KOPT-K1 (cell line): ENCODE data around the gene TSPO.

Experiments
- H3K27ac ChIP-seq: fragments of 200-600 bp; sonication (generic); 2 replicates; pipeline ENCODE4 v1.5.1; 2016; ENCODE audit warnings: antibody characterized with exemption, mild to moderate bottlenecking, low read depth, low read length; ENCODE audit not compliant: poor library complexity, severe bottlenecking
- H3K36me3 ChIP-seq: fragments of 200-600 bp; sonication (generic); 2 replicates; pipeline ENCODE4 v1.5.1; 2017; ENCODE audit warnings: antibody characterized with exemption, mild to moderate bottlenecking, low read length, moderate library complexity; ENCODE audit not compliant: insufficient read depth
- H3K9me3 ChIP-seq: fragments of 200-600 bp; sonication (generic); 2 replicates; pipeline ENCODE4 v1.5.1; 2017; ENCODE audit warnings: antibody characterized with exemption, low read length, mild to moderate bottlenecking; ENCODE audit not compliant: insufficient read depth, poor library complexity, severe bottlenecking

The TSPO gene

GRCh38 chr22:43174941-43175531, 23.7 kb downstream of the TSPO start:
- H3K36me3 ChIP-seq = peaks cover 98% of the 10 kb centered on the region
- no peaks in the 10 kb centered on the region for H3K9me3 ChIP-seq
- no peak overlapping the region for H3K27ac ChIP-seq

GRCh38 chr22:43176090-43176489, 24.7 kb downstream of the TSPO start:
- no peak overlapping the region for H3K27ac ChIP-seq
- peaks cover 98% of the 10 kb centered on the region for H3K36me3 ChIP-seq
- H3K9me3 ChIP-seq = no peaks in the 10 kb centered on the region

- H3K27ac ChIP-seq = no peak overlapping the region
- H3K9me3 ChIP-seq = no peaks in the 10 kb centered on the region
- H3K36me3 ChIP-seq = peaks cover 98% of the 10 kb centered on the region
Observed at GRCh38 chr22:43177479-43177878, 26.1 kb downstream of the TSPO start.

GRCh38 chr22:43179146-43179910, 28.0 kb downstream of the TSPO start:
- Histone ChIP-seq H3K9me3 (no peaks in the 10 kb centered on the region), H3K27ac (no peak overlapping the region), H3K36me3 (peaks cover 98% of the 10 kb centered on the region)

- H3K9me3 ChIP-seq = no peaks in the 10 kb centered on the region
- peaks cover 96% of the 10 kb centered on the region for H3K36me3 ChIP-seq
- no peak overlapping the region for H3K27ac ChIP-seq
Observed at GRCh38 chr22:43179911-43180195, 28.5 kb downstream of the TSPO start.

- Histone ChIP-seq H3K27ac (no peak overlapping the region), H3K9me3 (no peaks in the 10 kb centered on the region), H3K36me3 (peaks cover 88% of the 10 kb centered on the region)
Observed at GRCh38 chr22:43180670-43181069, 29.3 kb downstream of the TSPO start.

GRCh38 chr22:43181321-43182076, 30.1 kb downstream of the TSPO start:
- Histone ChIP-seq H3K27ac (no peak overlapping the region), H3K9me3 (no peaks in the 10 kb centered on the region), H3K36me3 (peaks cover 80% of the 10 kb centered on the region)

GRCh38 chr22:43182118-43182517, 30.8 kb downstream of the TSPO start:
- Histone ChIP-seq H3K9me3 (no peaks in the 10 kb centered on the region), H3K27ac (no peak overlapping the region), H3K36me3 (peaks cover 73% of the 10 kb centered on the region)

GRCh38 chr22:43182726-43183125, 31.4 kb downstream of the TSPO start:
- Histone ChIP-seq H3K27ac (no peak overlapping the region), H3K36me3 (peaks cover 68% of the 10 kb centered on the region), H3K9me3 (no peaks in the 10 kb centered on the region)

- Histone ChIP-seq H3K36me3 (peaks cover 60% of the 10 kb centered on the region), H3K9me3 (no peaks in the 10 kb centered on the region), H3K27ac (no peak overlapping the region)
Observed at GRCh38 chr22:43183496-43184277, 32.3 kb downstream of the TSPO start.

- peak overlapping the region; percentile 81 for H3K27ac ChIP-seq
- peaks cover 1% of the 10 kb centered on the region for H3K9me3 ChIP-seq
- H3K36me3 ChIP-seq = peaks cover 38% of the 10 kb centered on the region
Observed at GRCh38 chr22:43185860-43186261, 34.5 kb downstream of the TSPO start.

- H3K27ac ChIP-seq = peak within 1 kb of the TSS; percentile 84
- H3K9me3 ChIP-seq = peaks cover 7% of the 10 kb centered on the region
- H3K36me3 ChIP-seq = peaks cover 32% of the 10 kb centered on the region
Observed at GRCh38 chr22:43186272-43187170, 35.2 kb downstream of the TSPO start, which contains the start of gene TTLL12. TTLL12 (minus strand) TSS chr22:43187134; CDS start chr22:43187069, 65 bp downstream.

GRCh38 chr22:43187171-43188099, 36.1 kb downstream of the TSPO start:
- peaks cover 22% of the 10 kb centered on the region for H3K36me3 ChIP-seq
- H3K27ac ChIP-seq = peak overlapping the region; percentile 84
- H3K9me3 ChIP-seq = peaks cover 7% of the 10 kb centered on the region
